GM18526 (cell line): ENCODE results near the gene KCNJ12.

Experiments used
- POLR2A ChIP-seq: IDR thresholded peaks from 3 replicates; pipeline ENCODE4 v1.6.1; 2011; ENCODE audit not compliant: insufficient read length; ENCODE audit errors: extremely low read depth

The KCNJ12 gene

GRCh38 chr17:21453144-21453898 lies 77.2 kb downstream of the KCNJ12 start:
- no peak for TF ChIP-seq POLR2A

GRCh38 chr17:21454441-21454840 lies 78.3 kb downstream of the KCNJ12 start:
- no peak for TF ChIP-seq POLR2A

- TF ChIP-seq POLR2A = no peak
These were observed 79.6 kb downstream of the KCNJ12 start for GRCh38 chr17:21455761-21456160.

GRCh38 chr17:21457051-21458026 lies 81.2 kb downstream of the KCNJ12 start:
- TF ChIP-seq POLR2A = no peak

GRCh38 chr17:21458054-21458453 lies 81.9 kb downstream of the KCNJ12 start:
- no peak for TF ChIP-seq POLR2A

GRCh38 chr17:21459536-21459935 lies 83.4 kb downstream of the KCNJ12 start:
- TF ChIP-seq POLR2A = no peak

- no peak for TF ChIP-seq POLR2A
These were observed 84.2 kb downstream of the KCNJ12 start for GRCh38 chr17:21460358-21460757.

- no peak for TF ChIP-seq POLR2A
These were observed 86.1 kb downstream of the KCNJ12 start for GRCh38 chr17:21462237-21462636.

- TF ChIP-seq POLR2A = no peak
These were observed 87.1 kb downstream of the KCNJ12 start for GRCh38 chr17:21463204-21463661.

GRCh38 chr17:21463779-21464407 lies 87.7 kb downstream of the KCNJ12 start:
- TF ChIP-seq POLR2A = no peak

- no peak for TF ChIP-seq POLR2A
These were observed 88.5 kb downstream of the KCNJ12 start for GRCh38 chr17:21464611-21465021.

- no peak for TF ChIP-seq POLR2A
These were observed 90.4 kb downstream of the KCNJ12 start for GRCh38 chr17:21466550-21466949.

GRCh38 chr17:21467196-21467595 lies 91.0 kb downstream of the KCNJ12 start:
- TF ChIP-seq POLR2A = no peak

- no peak for TF ChIP-seq POLR2A
These were observed 91.8 kb downstream of the KCNJ12 start for GRCh38 chr17:21467739-21468490.
